Breast epithelium (tissue), 3 donors: ENCODE measurements around the gene NSD2.

ENCODE experiments used
- CTCF ChIP-seq, 3 donors: fragments of 450-650 bp; IDR thresholded peaks; one replicate each; pipeline ENCODE4 v1.5.1; 2016 to 2017; ENCODE audit warnings: antibody characterized with exemption in 3 of 3, mild to moderate bottlenecking in 3 of 3, moderate library complexity in 3 of 3
- POLR2A ChIP-seq: fragments of 450-650 bp; IDR thresholded peaks from one replicate; pipeline ENCODE4 v1.6.1; 2016; ENCODE audit warnings: antibody characterized with exemption, mild to moderate bottlenecking, moderate library complexity
- POLR2AphosphoS5 ChIP-seq, 3 donors: sonication (generic); formaldehyde crosslinking; IDR thresholded peaks; one replicate each; pipeline ENCODE4 v1.6.1; 2017; ENCODE audit warnings: antibody characterized with exemption in 3 of 3

DNA sequence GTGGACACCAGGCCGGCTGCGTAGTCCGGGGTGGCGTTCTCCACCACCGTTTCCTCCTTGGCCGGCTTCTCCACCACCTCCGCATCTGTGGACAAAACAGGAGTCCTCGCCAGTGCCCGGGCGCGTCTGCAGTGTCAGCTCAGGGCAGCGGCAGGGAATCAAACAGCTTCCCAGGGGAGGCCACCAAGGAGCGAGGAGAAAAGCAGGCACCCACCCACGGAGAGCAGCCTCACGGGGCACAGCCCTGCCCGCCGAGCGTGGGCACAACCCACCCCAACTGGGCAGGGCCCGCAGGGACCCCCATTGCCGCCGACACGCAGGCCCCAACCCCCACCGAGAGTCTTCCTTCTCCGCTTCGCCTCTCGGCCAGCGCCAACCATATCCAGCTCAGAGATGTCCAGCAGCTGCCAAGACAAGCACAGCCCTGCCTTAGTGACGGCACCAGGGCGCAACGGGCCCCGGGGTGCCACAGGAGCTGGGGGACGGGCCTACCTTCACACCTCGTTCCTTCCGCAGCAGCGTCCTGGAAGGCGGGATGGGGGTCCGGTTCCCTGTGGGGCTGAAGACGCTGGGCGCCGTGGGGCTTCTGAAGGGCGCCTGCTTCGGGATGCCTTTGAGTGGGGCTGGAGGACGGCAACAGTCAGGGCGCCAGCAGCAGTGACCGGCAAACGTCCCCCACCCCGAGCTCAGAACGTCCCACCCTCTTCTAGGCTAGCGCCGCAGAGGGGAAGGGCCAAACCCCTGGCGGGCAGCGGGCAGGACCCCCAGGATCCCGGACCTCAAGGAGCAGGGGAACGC, 114.8 kb downstream of the NSD2 start:
- TF ChIP-seq CTCF (IDR thresholded peaks at IDR 0.05) = no peak
- no peak for TF ChIP-seq POLR2AphosphoS5 (IDR thresholded peaks at IDR 0.05)
- no peak for TF ChIP-seq POLR2A
